Gastrocnemius medialis (tissue), 4 donors: ENCODE data around the gene SMIM10L2A. TPM values are rescaled to one million over a fixed set of nuclear protein-coding genes. Genes with fewer than 3 reads are reported as not detected.

ENCODE experiments used
- ATAC-seq, 2 donors: fragments of 150-250 bp; one replicate each; pipeline ENCODE4 v1.9.1; 2016
- DNase-seq, 2 donors: peaks; one replicate each; pipeline ENCODE4 v3.0.0-alpha.2; 2019
- H3K27ac ChIP-seq, 4 donors: fragments of 200-600 bp; sonication (generic); 1 replicate in 1 of 4; 2 replicates in 3 of 4; pipeline ENCODE4 v1.5.1; 2016 to 2018; ENCODE audit warnings: mild to moderate bottlenecking in 2 of 4, moderate library complexity in 1 of 4
- H3K27me3 ChIP-seq, 3 donors: fragments of 200-600 bp; sonication (generic) in 2 of 3; 1 replicate in 1 of 3; 2 replicates in 2 of 3; pipeline versions ENCODE4 v1.5.1 to v1.6.0; 2016 to 2019; ENCODE audit warnings: mild to moderate bottlenecking in 1 of 3, moderate library complexity in 1 of 3
- H3K36me3 ChIP-seq, 2 donors: fragments of 200-600 bp; sonication (generic) in 1 of 2; one replicate each; pipeline ENCODE4 v1.5.1; 2017 to 2018
- H3K4me1 ChIP-seq, 2 donors: fragments of 200-600 bp; sonication (generic) in 1 of 2; one replicate each; pipeline ENCODE4 v1.5.1; 2016 to 2017; ENCODE audit warnings: mild to moderate bottlenecking in 2 of 2
- H3K4me3 ChIP-seq, 4 donors: fragments of 200-600 bp; sonication (generic) in 3 of 4; 1 replicate in 1 of 4; 2 replicates in 3 of 4; pipeline ENCODE4 v1.5.1; 2016 to 2019; ENCODE audit warnings: mild to moderate bottlenecking in 2 of 4
- H3K9me3 ChIP-seq, 3 donors: fragments of 200-600 bp; sonication (generic) in 2 of 3; 1 replicate in 1 of 3; 2 replicates in 2 of 3; pipeline ENCODE4 v1.5.1; 2016 to 2019
- CTCF ChIP-seq, 5 experiments: fragments of 450-650 bp in 3 of 5; fragments of 200-600 bp in 2 of 5; sonication (generic) in 2 of 5; IDR thresholded peaks in 4 of 5; conservative IDR thresholded peaks in 1 of 5; 1 replicate in 4 of 5; 2 replicates in 1 of 5; pipeline ENCODE4 v1.5.1; 2016 to 2019; ENCODE audit warnings: antibody characterized with exemption in 5 of 5, mild to moderate bottlenecking in 3 of 5, moderate library complexity in 3 of 5
- POLR2A ChIP-seq, 2 donors: fragments of 450-650 bp; IDR thresholded peaks; one replicate each; pipeline ENCODE4 v1.6.1; 2017; ENCODE audit warnings: antibody characterized with exemption in 2 of 2, mild to moderate bottlenecking in 2 of 2, moderate library complexity in 2 of 2
- in situ Hi-C, 4 donors: fragments of 200-750 bp; cut with MboI; loops; one replicate each; pipeline versions ENCODE4 v1.15.0 to v1.8.0; 2017; ENCODE audit warnings: low sequenced_read_pairs in 4 of 4
- intact Hi-C: fragments of 100-400 bp; cut with DNase I; formaldehyde crosslinking; loops from one replicate; pipeline ENCODE4 v1.15.1; 2023; ENCODE audit warnings: low total_unique reads
- total RNA-seq, 4 donors: library from RNA; depleted of rRNA; stranded (reverse); fragments of >200 nt; gene quantifications; one replicate each; pipeline versions ENCODE4 v1.1.0 to v1.2.3, GENCODE V29; 2016

The SMIM10L2A gene
- total RNA-seq, 4 donors from 2014 or later: 0.04 to 0.05 TPM; not detected in 2

GRCh38 chrX:135463937-135464336 is 42.2 kb downstream of the SMIM10L2A start:
- Histone ChIP-seq H3K9me3 (no peaks in the 10 kb centered on the region), H3K27me3 (peaks cover 0 to 6% (median 0%) of the 10 kb centered on the region in 3 donors), H3K4me1 (no peaks in the 10 kb centered on the region), H3K36me3 (no peaks in the 10 kb centered on the region), H3K4me3 (no peak overlapping the region), H3K27ac (no peak overlapping the region)
- no peak for ATAC-seq
- TF ChIP-seq POLR2A (IDR thresholded peaks at IDR 0.05) (no peak), CTCF (IDR thresholded peaks at IDR 0.05 in 4 of 5, conservative IDR thresholded peaks at IDR 0.05 in 1 of 5) (no peak)
- in situ Hi-C loops (no loop called here), intact Hi-C loops (no loop called here)
- DNase-seq: no peak

DNA sequence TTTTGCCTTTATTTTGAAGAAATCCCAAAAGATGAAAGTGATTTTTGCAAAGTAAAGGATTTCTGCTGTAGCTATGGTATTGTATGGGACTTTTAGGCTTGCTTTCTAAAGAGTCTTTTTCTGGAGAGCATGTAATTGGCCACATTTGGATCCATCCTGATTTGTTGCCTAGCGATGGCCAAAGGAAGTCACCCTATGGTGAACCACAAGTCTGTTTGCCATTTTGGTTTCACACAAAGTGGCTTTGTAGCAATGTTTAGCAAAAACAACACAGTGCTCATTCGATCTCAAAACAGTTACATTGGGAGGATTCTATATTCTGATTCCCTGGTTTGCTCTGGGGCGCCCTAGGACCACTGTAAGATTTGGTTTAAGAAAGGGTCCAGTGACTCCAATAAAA is 54.6 kb downstream of the SMIM10L2A start:
- Histone ChIP-seq H3K4me1 (no peaks in the 10 kb centered on the region), H3K9me3 (no peaks in the 10 kb centered on the region), H3K36me3 (no peaks in the 10 kb centered on the region), H3K4me3 (no peak overlapping the region), H3K27ac (no peak overlapping the region), H3K27me3 (no peaks in the 10 kb centered on the region)
- in situ Hi-C loops (loop anchor here in 1 of 4 donors (25.0 kb wide), 1 partner anchor 111 kb away; no protein-coding TSS in a partner anchor), intact Hi-C loops (no loop called here)
- ATAC-seq (no peak), DNase-seq (no peak)
- no peak for TF ChIP-seq POLR2A (IDR thresholded peaks at IDR 0.05)
- no peak for TF ChIP-seq CTCF (IDR thresholded peaks at IDR 0.05 in 4 of 5, conservative IDR thresholded peaks at IDR 0.05 in 1 of 5)

DNA sequence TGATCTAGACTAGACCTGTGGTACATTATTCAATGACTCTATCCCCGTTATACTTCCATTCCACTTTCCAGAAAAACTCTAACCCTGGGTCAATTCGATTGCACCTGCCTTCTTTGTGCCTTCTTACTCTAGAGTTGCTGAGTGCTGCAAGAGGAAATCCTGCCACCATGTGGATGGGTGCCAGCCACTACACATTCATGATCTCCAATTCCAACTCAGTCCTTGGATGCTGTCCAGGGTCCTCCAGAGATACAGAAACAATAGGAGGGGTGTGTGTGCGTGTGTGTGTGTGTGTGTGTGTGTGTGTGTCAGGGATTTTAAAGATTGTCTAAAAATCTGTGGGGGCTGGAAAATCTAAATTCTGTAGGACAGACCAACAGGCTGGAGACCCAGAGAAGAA is 55.8 kb downstream of the SMIM10L2A start:
- no peaks in the 10 kb centered on the region for H3K36me3 ChIP-seq
- DNase-seq: no peak
- H3K4me1 ChIP-seq: no peaks in the 10 kb centered on the region
- TF ChIP-seq CTCF (IDR thresholded peaks at IDR 0.05 in 4 of 5, conservative IDR thresholded peaks at IDR 0.05 in 1 of 5): peak in 1 of 5 experiments; percentile 24
- TF ChIP-seq POLR2A (IDR thresholded peaks at IDR 0.05): no peak
- no peak for ATAC-seq
- H3K27ac ChIP-seq: no peak overlapping the region
- in situ Hi-C loops (loop anchor here in 1 of 4 donors (25.0 kb wide), 1 partner anchor 110 kb away; no protein-coding TSS in a partner anchor), intact Hi-C loops (no loop called here)
- H3K27me3 ChIP-seq: no peaks in the 10 kb centered on the region
- no peaks in the 10 kb centered on the region for H3K9me3 ChIP-seq
- no peak overlapping the region for H3K4me3 ChIP-seq

Other genes starting within 250 kb of the SMIM10L2A start
- not detected for gene ETDA, start 169.9 kb upstream of the SMIM10L2A start, total RNA-seq
- not detected for gene ETDC, start 112.5 kb upstream of the SMIM10L2A start, total RNA-seq
- 1 to 10 TPM; 4.7 to 5.8 (median 5.2) TPM for gene ZNF75D, start 77.8 kb upstream of the SMIM10L2A start, total RNA-seq
- gene ZNF449, start 77.1 kb upstream of the SMIM10L2A start, total RNA-seq: 1 to 10 TPM; 1.7 to 4.2 (median 3.3) TPM
- 1 to 10 TPM in 2 of 4 donors, under 1 TPM in 2; 0.19 to 1.6 (median 0.93) TPM for gene INTS6L, start 98.7 kb downstream of the SMIM10L2A start, total RNA-seq